GM21515 (cell line): Measurements from ENCODE around the gene SMIM13.

Experiments used
- ATAC-seq: cut with Tn5 transposase; IDR thresholded peaks from one replicate; pipeline ENCODE4 v1.9.1; 2021; ENCODE audit not compliant: unreplicated experiment

Gene SMIM13

GRCh38 chr6:11120271-11121005 is 26.8 kb downstream of the SMIM13 start:
- no peak for ATAC-seq

GRCh38 chr6:11121851-11122250 is 28.2 kb downstream of the SMIM13 start:
- ATAC-seq = no peak

GRCh38 chr6:11122380-11122779 is 28.7 kb downstream of the SMIM13 start:
- no peak for ATAC-seq

- no peak for ATAC-seq
Measured at GRCh38 chr6:11123978-11124377, 30.3 kb downstream of the SMIM13 start.

GRCh38 chr6:11126876-11127275 is 33.2 kb downstream of the SMIM13 start:
- no peak for ATAC-seq

GRCh38 chr6:11128608-11129007 is 35.0 kb downstream of the SMIM13 start:
- no peak for ATAC-seq

- no peak for ATAC-seq
Measured at GRCh38 chr6:11129908-11130565, 36.4 kb downstream of the SMIM13 start.

- no peak for ATAC-seq
Measured at GRCh38 chr6:11130605-11131004, 37.0 kb downstream of the SMIM13 start.

- ATAC-seq = no peak
Measured at GRCh38 chr6:11132194-11132888, 38.7 kb downstream of the SMIM13 start.

- ATAC-seq = no peak
Measured at GRCh38 chr6:11133281-11133680, 39.6 kb downstream of the SMIM13 start.

GRCh38 chr6:11136809-11137208 is 43.2 kb downstream of the SMIM13 start:
- no peak for ATAC-seq

GRCh38 chr6:11139051-11139960 is 45.7 kb downstream of the SMIM13 start:
- ATAC-seq = no peak

- ATAC-seq = no peak
Measured at GRCh38 chr6:11140056-11140455, 46.4 kb downstream of the SMIM13 start.

- no peak for ATAC-seq
Measured at GRCh38 chr6:11141295-11141694, 47.7 kb downstream of the SMIM13 start.

GRCh38 chr6:11142296-11143027 is 48.8 kb downstream of the SMIM13 start:
- ATAC-seq = no peak

- ATAC-seq = no peak
Measured at GRCh38 chr6:11143394-11144371, 50.0 kb downstream of the SMIM13 start.

- no peak for ATAC-seq
Measured at GRCh38 chr6:11144393-11144851, 50.8 kb downstream of the SMIM13 start.

GRCh38 chr6:11146117-11146826 is 52.6 kb downstream of the SMIM13 start:
- ATAC-seq = no peak
